ENCODE data around the gene UGCG.

DNA sequence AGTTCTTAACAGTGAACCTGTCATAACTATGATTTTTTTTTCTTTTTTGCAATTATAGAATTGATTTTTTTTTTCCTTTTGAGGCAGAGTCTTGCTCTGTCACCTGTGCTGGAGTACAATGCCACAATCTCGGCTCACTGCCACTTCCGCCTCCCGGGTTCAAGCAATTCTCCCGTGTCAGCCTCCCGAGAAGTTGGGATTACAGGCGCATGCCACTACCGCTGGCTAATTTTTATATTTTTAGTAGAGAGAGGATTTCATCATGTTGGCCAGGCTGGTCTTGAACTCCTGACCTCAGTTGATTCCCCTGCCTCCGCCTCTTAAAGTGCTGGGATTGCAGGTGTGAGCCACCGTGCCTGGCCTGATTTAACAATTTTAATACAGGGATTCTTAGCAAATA, 21.4 kb downstream of the UGCG start:
- TF ChIP-seq EZH2 (IDR thresholded peaks at IDR 0.05; ENCODE audit: borderline replicate concordance, insufficient read depth, low read depth, low read length, poor library complexity, severe bottlenecking), result no peak
- TF ChIP-seq, protein P1, sequence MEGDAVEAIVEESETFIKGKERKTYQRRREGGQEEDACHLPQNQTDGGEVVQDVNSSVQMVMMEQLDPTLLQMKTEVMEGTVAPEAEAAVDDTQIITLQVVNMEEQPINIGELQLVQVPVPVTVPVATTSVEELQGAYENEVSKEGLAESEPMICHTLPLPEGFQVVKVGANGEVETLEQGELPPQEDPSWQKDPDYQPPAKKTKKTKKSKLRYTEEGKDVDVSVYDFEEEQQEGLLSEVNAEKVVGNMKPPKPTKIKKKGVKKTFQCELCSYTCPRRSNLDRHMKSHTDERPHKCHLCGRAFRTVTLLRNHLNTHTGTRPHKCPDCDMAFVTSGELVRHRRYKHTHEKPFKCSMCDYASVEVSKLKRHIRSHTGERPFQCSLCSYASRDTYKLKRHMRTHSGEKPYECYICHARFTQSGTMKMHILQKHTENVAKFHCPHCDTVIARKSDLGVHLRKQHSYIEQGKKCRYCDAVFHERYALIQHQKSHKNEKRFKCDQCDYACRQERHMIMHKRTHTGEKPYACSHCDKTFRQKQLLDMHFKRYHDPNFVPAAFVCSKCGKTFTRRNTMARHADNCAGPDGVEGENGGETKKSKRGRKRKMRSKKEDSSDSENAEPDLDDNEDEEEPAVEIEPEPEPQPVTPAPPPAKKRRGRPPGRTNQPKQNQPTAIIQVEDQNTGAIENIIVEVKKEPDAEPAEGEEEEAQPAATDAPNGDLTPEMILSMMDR (IDR thresholded peaks at IDR 0.05), result no peak

All from B cell (primary cell).